A549 treated with AZD9567 at 1 μM for 4 hours (cell line): ENCODE data around the gene CAGE1. TPM values are rescaled to one million over a fixed set of nuclear protein-coding genes. Genes with fewer than 3 reads are reported as not detected.

Experiments
- total RNA-seq: library from RNA; stranded (reverse); fragments of 200-300 nt; extraction: Qiagen RNA extraction; gene quantifications from 5 replicates; pipeline ENCODE4 v1.2.3, GENCODE V29; 2022; ENCODE audit not compliant: insufficient read depth

Gene CAGE1
- total RNA-seq, result 0.13 TPM in 1 of 5 replicates, not detected in the others

GRCh38 chr6:7389451-7390225 lies at the start of gene CAGE1, which contains the start of gene RIOK1:
Gene CAGE1 (minus strand): TSS chr6:7389742. CDS start chr6:7387173, 2,569 bp downstream.
Gene RIOK1 (plus strand): TSS chr6:7389808. CDS start chr6:7390003, 195 bp downstream.

GRCh38 chr6:7312616-7313504 lies 76.7 kb downstream of the CAGE1 start, which contains the start of gene SSR1:
Gene SSR1 (minus strand): TSS chr6:7313199. CDS start chr6:7313120, 79 bp downstream.

Other genes with a start within 250 kb of the CAGE1 start
- 64.7 to 89.7 TPM (median 69.4 TPM) in 5 replicates for gene SSR1, start 76.5 kb downstream of the CAGE1 start, total RNA-seq
- 12.6 to 16.2 TPM (median 13.4 TPM) in 5 replicates for gene RIOK1, start 66 bp upstream of the CAGE1 start, total RNA-seq
- gene DSP, start 151.9 kb upstream of the CAGE1 start, total RNA-seq, result 33.5 to 45.1 TPM (median 41.1 TPM) in 5 replicates
- gene SNRNP48, start 200.5 kb upstream of the CAGE1 start, total RNA-seq, result 9.9 to 17.4 TPM (median 10.8 TPM) in 5 replicates